Dermis lymphatic vessel endothelial cell (primary cell): Measurements from ENCODE around the gene ALOX5AP. TPM values are rescaled to one million over a fixed set of nuclear protein-coding genes. Genes with fewer than 3 reads are reported as not detected.

Experiments
- total RNA-seq: library from RNA; depleted of rRNA; stranded (reverse); fragments of >200 nt; gene quantifications from 2 replicates; pipeline ENCODE4 v1.2.1, GENCODE V29; 2014

The ALOX5AP gene
- total RNA-seq: 0.11 TPM in 1 of 2 replicates, not detected in the other

DNA sequence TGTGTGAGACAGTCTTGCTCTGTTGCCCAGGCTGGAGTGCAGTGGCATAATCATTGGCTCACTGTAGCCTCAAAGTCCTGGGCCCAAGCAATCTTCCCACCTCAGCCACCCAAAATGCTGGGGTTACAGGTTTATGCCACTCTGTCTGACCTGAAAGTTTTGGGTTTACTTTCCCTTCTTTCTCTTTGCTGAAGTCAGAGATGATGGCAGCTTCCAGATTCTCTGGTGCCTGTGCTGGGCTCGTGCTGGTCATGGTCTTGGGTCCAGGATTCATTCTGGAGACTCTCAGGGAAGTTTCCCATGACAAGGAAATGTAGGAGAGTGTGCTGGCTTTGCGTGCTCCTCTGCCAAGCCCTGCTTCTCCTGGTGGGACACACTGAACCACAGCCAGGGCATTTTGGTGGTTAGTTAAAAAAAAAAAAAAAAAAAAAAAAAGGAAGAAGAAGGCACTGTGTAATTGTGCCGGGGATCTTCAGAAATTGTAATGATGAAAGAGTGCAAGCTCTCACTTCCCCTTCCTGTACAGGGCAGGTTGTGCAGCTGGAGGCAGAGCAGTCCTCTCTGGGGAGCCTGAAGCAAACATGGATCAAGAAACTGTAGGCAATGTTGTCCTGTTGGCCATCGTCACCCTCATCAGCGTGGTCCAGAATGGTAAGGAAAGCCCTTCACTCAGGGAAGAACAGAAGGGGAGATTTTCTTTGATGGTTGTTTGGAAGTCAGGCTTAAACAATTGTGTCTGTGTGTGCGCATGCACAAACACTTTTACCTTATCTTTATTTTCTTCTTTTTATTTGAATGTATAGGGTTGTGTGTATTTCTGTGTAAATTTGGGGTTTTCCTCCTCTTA is at the start of gene ALOX5AP:
Gene ALOX5AP, plus strand, starts transcription at position 519 of the 847 bp plus-strand sequence. Its CDS starts 63 bp downstream, at position 582.

Other genes starting within 250 kb of the ALOX5AP start
- gene USPL1, start 117.6 kb upstream of the ALOX5AP start, total RNA-seq: 10.3 and 13.7 TPM in 2 replicates
- gene MEDAG, start 170.7 kb downstream of the ALOX5AP start, total RNA-seq: 39.4 and 66.5 TPM in 2 replicates
- gene TEX26, start 197.1 kb downstream of the ALOX5AP start, total RNA-seq: not detected in 2 replicates